ENCODE data around the gene POLR3A.

The POLR3A gene

DNA sequence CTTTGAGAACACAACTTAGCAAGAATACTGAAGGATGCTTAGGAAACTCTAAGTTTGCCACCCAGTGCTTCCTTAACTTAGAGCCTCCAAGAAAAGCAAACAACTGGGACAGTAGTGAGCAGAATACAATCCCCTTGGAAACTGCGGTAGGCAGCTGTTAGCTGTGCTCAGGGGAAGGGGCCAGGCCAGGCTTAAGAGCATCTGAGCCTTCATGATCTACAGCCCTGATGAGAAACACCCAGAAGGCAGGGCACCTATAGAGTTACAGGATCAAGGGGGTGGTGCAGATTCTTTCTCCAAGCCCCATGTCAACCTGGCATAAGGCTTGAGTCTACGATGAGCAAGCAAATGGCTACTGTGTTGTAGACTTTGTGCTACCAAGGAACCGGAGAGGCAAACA, 51.4 kb downstream of the POLR3A start:
- DNase-seq (ENCODE audit: low spot score), result no peak

DNA sequence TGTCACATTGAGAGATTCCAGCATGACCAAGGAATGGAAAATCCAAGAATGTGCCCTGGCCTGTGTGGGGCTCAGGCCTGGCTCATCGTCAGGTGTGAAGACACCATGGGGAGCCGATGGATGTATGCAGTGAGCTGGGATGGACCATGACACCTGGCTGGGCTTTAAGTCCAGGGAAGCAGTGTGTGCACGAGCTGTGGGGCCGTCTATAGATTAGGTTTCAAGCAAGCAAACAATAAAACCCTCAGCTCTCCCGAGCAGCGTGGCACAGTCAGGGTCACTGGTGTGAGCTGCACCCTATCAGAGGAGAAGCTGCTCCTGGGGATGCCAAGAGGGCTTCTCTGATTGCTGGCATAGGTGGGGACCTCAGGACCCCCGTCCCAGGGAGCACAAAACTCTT, 52.3 kb downstream of the POLR3A start:
- no peak for DNase-seq (ENCODE audit: low spot score)

GRCh38 chr10:77975086-77975666, 54.1 kb downstream of the POLR3A start:
- DNase-seq (ENCODE audit: low spot score), result no peak

DNA sequence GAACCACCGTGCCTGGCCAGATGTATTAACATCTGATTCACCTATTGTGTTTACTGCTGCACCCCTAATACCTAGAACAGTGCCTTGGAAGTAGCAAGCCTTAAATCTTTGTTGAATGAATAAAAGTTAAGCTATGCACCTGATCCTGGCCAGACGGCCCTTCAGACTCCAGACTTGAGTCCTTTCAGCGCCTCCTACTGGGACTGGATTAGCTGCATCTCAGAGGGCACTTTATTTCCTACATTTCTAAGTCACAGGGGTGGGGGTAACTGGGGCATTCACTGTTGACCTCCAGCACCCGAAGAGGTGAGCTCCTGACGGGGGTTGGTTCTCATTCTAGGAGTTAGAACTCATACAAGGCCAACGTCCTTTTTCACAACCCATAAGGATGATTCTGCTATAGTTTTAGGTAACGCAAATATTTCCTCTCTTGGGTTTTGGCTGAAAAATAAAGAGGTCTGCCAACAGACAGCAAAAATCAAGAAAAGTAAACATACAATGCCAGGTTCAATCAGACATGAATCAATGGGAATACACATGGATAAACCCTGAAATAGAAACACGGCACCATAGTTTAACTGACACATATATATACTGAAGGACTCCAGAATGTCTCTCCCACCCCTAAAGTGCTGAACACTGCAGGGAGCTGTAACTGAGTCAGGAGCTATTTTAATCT, 54.8 kb downstream of the POLR3A start:
- DNase-seq (ENCODE audit: low spot score), result no peak

GRCh38 chr10:77973276-77973675, 56.0 kb downstream of the POLR3A start:
- no peak for DNase-seq (ENCODE audit: low spot score)

GRCh38 chr10:77972148-77972547, 57.2 kb downstream of the POLR3A start:
- DNase-seq (ENCODE audit: low spot score), result no peak

DNA sequence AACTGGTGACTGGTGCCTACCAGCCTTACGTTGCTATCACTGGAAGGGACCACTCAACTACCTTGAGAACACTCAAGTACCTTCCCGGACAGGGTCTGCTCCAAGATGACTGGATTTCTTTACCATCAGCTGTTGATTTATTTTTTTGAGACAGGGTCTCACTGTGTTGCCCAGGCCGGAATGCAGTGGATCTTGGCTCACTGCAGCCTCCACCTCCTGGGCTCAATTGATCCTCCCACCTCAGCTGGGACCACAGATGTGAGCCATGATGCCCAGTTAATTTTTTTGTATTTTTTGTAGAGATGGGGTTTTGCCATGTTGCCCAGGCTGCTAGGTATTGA, 57.5 kb downstream of the POLR3A start:
- no peak for DNase-seq (ENCODE audit: low spot score)

- no peak for DNase-seq (ENCODE audit: low spot score)
Observed at GRCh38 chr10:77970869-77971803, 58.2 kb downstream of the POLR3A start.

DNA sequence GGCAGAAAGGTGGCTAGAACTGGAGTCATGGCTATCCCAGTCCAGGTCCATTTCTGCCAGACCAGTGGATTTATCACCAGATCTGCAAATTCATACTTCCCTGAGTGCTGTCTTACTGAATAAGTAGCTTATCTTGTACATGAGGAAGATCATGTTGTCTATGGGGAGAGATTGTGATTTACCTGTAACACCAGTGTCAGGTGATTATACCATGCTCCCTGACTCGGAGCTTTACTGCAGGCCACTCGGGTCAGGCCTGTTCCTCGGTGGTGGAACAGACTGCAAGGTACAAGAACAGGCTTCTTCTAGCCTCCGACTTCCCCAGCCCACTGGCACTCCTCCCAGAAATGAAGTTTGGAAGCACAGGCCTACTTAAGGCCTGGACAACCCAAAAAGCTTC, 60.2 kb downstream of the POLR3A start:
- DNase-seq (ENCODE audit: low spot score), result no peak

DNA sequence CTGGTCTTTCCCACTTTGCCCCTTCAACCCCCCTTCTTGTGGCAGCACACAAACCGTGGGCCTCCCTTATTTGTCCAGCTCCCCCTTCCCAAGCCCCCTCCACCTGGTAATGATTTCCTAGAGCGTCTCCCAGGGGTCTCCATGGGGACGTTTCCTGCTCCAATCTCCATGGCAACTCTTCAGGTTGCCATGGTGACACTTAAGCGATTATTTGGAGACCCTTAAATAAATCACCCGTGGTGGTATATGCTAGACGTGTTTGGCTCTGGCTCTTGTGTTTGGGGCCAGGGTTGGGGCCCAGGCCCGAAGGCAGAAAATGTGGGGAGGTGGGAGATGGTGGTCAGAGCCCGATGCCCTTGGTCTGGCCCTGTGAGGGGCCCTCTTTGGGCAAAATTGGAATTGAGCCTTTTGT, 61.7 kb downstream of the POLR3A start:
- no peak for DNase-seq (ENCODE audit: low spot score)

DNA sequence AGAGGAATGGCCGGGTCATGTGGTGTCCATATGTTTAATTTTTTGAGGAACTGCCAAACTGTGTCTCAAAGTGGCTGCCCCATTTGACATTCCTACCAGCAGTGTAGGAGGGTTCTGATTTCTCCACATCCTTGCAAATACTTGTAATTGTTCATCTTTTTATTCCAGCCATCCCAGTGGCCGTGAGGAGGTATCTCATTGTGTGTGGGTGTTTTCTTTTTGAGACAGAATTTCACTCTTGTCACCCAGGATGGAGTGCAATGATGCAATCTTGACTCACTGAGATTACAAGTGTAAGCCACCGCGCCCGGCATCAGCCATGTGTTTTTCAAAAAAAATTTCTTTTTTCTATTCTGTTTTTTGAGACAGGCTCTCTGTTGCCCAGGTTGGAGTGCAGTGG, 64.0 kb downstream of the POLR3A start:
- no peak for DNase-seq (ENCODE audit: low spot score)

GRCh38 chr10:77964811-77965210, 64.5 kb downstream of the POLR3A start:
- no peak for DNase-seq (ENCODE audit: low spot score)

- no peak for DNase-seq (ENCODE audit: low spot score)
Observed at GRCh38 chr10:77963901-77964300, 65.4 kb downstream of the POLR3A start.

DNA sequence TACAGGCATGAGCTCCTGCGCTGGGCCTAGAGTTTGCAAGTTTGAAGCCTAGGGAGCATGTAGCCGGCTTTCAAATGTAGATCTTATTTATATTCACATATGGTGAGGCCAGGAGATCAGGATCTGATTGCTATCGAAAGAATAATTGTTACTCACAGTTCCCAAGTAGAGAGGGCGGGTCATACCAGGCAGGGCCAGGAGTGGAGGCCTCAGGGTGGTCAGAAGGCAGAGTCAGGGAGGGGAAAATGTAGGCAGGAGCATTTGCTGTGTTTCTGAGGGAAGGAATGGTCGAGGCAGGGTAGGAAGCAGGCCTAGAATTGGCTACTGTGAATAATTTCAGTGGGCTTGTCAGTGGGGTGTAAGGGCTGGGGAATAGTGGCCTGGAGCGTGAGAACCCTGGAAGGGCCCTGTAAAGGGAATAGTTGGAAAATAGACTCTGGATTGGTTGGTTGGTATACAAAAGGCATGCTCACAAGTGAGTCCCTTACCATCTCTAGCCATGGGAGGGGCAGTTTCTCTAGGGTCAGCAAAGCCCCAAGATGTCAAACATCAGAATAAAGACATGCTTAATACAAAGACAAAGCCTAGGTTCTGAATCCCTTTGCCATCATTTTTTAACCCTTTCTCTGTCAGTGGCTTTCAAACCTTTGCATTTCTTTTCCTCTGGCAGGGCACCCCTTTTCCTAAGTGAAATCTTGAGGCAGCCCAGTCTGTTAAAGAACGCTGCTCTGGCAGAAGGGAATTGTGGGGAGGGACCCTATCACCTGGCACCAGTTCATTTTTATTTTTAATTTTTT, 66.8 kb downstream of the POLR3A start:
- no peak for DNase-seq (ENCODE audit: low spot score)

- DNase-seq (ENCODE audit: low spot score), result no peak
Observed at GRCh38 chr10:77961668-77962067, 67.6 kb downstream of the POLR3A start.

GRCh38 chr10:77960829-77961329, 68.4 kb downstream of the POLR3A start:
- no peak for DNase-seq (ENCODE audit: low spot score)

GRCh38 chr10:77959887-77960455, 69.3 kb downstream of the POLR3A start:
- no peak for DNase-seq (ENCODE audit: low spot score)

DNA sequence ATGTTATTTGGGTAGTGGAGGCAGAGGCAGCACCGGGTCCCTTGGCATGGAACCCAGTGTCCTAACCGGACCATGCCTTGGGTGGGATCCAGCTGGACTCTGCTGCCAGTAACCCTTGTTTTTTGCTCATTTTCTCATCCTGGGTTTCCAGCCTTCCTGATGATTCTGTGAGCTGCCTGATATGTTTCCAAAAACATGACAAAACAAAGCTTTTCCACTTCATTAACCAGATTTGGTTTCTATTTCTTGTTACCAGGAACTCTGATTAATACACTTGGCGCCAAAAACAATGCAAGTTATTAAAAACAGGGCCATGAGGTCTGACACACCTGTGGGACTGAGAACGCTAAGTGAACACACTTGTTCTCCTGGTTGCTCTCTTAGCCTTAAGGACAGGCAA, 69.9 kb downstream of the POLR3A start:
- DNase-seq (ENCODE audit: low spot score), result no peak

DNA sequence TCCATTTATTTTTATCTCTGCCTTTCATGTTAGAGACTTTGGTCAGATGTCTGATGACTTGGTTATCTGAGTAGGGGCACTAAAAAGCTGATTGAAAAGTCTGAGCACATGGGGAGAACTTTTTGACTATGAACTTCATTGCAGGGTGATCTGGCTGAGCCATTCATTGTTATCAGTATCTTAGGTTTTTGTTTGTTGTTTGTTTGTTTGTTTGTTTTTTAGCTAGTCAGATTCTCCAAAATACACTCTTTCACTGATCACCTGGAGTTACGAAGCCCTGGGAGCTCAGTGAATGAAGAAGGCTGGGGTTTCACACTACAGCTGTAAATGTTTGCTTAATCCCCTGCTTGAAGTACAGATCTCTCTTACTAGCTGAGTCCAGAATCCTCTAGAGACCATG, 74.2 kb downstream of the POLR3A start:
- DNase-seq (ENCODE audit: low spot score), result no peak

DNA sequence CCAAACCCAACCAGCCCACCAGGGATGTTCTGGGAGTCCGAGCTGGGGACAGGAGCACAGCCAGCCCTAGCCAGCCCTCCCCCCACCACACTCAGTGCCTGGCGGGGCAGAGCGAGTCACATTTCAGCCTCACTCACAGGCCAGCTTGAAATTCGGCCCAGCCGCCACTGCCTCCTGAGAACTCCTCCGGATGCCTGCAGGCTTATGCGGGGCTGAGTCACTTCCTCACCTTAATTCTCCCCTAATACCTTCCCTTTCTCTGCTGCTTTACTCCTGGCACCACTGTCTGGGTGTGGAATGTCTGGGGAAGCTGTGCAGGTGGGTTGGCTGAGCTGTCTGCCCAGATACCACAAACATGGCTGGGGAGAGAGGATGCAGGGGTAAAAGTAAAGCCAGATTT, 80.1 kb downstream of the POLR3A start:
- DNase-seq (ENCODE audit: low spot score), result no peak

GRCh38 chr10:77946084-77946483, 83.2 kb downstream of the POLR3A start:
- no peak for DNase-seq (ENCODE audit: low spot score)

DNA sequence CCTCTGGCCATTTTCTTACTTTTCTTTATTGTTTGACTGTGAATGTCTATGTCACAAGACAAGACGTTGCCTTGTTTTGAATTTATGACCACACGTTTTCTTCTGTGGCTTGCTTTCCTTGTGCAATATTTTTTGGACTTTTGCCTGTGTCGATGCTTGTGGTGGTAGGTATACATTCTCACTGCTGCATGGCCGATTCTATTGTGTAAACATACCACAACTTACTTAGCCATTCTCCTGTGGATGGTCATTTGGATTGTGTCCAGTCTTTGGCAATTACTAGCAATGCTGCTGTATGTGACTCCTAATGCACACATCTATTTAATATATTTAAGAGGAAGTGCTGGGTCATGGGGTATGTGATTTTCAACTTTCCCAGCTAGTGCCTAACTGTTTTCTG, 84.8 kb downstream of the POLR3A start:
- DNase-seq (ENCODE audit: low spot score), result no peak

Measured in pons (tissue), 1 donor.